GM13977 (cell line): ENCODE data around the gene GIPC1.

ENCODE experiments used
- DNase-seq: peaks from one replicate; pipeline ENCODE4 v3.0.0; 2012; ENCODE audit warnings: low spot score
- in situ Hi-C: fragments of 300-500 bp; cut with MboI; formaldehyde crosslinking; loops from one replicate; pipeline ENCODE4 v1.12.0; 2022; ENCODE audit warnings: low sequenced_read_pairs, low pct_unique_long_range_greater_than_20kb, mixed read lengths, inconsistent platforms; ENCODE audit not compliant: unreplicated experiment
- TF ChIP-seq, protein P1 (sequence below): IDR thresholded peaks from 2 replicates; pipeline ENCODE4 v1.5.1; 2012; ENCODE audit warnings: mild to moderate bottlenecking, control low read depth; ENCODE audit not compliant: insufficient read depth; ENCODE audit errors: extremely low read depth, missing control alignments

The GIPC1 gene

DNA sequence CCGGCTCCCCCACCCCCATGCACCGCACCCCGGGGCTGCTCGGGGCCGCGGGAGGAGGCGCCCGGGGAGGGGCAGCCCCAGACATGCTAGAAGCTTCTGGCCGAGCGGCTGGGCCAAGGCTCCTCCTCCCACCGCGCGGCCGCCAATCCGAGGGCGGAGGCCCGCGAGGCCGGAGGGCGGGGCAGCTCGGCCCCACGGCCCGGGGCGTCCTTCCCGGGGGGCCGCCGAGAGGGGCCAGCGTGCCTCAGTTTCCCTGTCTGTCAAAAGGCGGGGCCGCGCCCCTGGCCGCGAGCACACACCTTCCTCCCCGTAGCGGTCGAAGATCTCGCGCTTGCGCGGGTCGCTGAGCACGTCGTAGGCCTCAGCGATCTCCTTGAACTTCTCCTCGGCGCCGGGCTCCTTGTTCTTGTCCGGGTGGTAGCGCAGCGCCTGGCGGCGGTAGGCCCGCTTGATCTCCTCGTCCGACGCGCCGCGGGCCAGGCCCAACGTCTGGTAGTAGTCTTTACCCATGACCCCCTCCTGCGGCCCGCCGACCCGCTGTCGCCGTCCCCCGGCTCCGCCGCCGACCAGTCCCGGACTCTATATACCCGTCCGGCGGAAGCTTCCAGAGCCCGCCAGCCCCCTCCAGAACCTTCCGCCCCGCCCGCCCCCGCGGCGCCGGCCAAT lies 22.0 kb upstream of the GIPC1 start, which contains the start of gene DNAJB1:
Gene DNAJB1 (minus strand): TSS at position 558 of the 666 bp plus-strand sequence. CDS start 48 bp downstream, at position 510.
- DNase-seq: peak; percentile 97
- TF ChIP-seq, protein P1, sequence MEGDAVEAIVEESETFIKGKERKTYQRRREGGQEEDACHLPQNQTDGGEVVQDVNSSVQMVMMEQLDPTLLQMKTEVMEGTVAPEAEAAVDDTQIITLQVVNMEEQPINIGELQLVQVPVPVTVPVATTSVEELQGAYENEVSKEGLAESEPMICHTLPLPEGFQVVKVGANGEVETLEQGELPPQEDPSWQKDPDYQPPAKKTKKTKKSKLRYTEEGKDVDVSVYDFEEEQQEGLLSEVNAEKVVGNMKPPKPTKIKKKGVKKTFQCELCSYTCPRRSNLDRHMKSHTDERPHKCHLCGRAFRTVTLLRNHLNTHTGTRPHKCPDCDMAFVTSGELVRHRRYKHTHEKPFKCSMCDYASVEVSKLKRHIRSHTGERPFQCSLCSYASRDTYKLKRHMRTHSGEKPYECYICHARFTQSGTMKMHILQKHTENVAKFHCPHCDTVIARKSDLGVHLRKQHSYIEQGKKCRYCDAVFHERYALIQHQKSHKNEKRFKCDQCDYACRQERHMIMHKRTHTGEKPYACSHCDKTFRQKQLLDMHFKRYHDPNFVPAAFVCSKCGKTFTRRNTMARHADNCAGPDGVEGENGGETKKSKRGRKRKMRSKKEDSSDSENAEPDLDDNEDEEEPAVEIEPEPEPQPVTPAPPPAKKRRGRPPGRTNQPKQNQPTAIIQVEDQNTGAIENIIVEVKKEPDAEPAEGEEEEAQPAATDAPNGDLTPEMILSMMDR: no peak

DNA sequence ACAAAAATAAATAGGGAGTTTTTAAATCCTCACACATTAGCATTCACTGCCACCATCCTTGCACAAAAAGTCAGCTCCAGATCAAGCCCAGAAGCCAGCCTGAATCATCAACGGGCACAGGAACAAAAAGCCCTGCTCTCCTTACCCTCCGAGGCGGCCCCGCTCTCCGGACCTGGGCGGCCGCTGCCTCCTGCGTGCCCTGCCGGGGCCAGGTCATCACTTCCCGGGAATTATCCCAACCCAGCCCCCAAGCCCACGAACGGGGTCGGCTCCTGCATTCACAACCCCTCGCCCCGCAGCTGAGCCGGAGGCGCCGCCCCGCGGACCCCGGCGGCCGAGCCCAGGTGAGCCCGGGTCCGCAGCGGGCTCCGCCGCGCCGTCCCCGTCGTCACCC lies 21.5 kb upstream of the GIPC1 start:
- DNase-seq: no peak
- TF ChIP-seq, protein P1: no peak
- in situ Hi-C loops: no loop called here

More for the DNA sequence above, 22.0 kb upstream of the GIPC1 start, which contains the start of gene DNAJB1:
- in situ Hi-C loops: no loop called here

DNA sequence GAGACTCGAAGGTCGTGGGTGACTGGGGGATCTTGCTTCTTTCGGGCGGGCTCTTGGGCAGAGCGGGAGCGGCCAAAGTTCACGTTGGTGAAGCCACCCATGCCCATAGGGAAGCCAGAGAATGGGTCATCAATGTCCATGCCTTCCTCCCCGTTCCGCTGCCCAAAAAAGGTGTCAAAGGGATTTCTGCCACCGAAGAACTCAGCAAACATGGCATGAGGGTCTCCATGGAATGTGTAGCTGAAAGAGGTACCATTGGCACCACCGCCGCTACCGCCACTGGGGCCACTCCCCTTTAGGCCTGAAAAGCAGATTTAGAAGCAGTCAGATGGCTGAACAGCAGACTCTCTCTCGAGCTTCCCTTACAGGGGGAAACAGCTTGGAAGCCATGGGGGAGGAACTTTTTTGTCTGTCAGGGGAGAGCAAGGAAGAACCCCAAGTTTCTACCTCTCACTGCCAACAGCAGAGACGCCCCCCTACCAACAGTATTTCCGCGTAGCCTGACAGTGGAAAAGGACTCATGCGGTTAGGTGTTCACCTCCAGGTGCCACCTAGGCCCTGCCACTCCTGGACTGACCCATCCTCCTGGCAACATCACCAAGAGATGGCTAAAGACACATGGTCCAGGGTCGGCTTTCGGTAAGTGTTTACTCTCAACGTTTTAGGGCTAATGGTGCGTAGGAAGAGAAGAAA lies 21.0 kb upstream of the GIPC1 start:
- TF ChIP-seq, protein P1: no peak
- peak; percentile 20 for DNase-seq
- in situ Hi-C loops: no loop called here

DNA sequence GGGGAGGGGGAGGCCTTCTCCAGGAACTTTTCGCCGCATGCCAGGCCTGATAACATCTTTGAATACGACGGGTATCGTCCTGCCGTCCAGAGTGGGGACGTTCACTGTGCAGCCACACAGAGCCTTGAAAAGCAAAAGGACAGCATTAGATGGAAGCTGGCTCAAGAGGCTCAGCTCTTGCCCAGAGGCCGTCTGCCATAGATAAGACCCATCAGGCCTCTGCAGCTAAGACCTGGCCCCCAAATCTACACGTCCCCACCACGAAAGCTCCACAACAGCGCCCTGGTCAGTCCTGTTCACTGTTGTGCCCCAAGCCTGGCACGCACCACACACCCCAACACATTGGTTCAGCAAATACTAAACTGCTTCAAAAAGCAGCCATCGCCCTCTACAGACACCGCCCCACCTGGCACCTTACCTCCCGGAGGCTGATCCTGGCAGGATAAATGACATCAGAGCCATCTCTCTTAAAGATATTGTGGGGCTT lies 20.2 kb upstream of the GIPC1 start:
- TF ChIP-seq, protein P1: no peak
- DNase-seq: peak; percentile 4
- in situ Hi-C loops: no loop called here

DNA sequence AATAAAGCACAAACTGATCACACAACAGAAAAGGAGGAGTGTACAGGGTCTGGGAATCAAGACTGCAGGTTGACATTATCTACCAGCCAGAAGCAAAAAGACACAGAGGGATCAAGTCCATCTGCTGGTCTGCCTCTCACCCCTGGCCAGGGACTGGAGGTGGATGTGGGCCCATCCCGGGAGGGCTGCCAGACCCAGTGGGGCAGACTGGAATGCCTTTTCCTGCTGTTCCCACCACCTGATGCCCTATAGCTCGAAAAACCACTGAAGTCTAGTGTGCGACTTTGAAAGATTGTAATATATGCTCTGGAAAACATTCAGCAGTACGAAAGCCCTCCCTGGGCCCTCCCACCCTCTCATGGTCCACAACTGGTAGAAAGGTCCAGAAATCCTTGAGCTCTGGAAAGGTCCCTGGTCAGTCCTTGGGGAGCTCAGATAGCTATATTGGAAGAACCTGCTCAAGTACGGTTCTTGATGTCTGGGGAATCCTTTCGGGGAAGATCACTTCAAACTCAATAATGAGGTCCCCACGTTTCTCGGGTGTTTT lies 19.6 kb upstream of the GIPC1 start:
- TF ChIP-seq, protein P1: no peak
- in situ Hi-C loops: no loop called here
- peak; percentile 1 for DNase-seq

DNA sequence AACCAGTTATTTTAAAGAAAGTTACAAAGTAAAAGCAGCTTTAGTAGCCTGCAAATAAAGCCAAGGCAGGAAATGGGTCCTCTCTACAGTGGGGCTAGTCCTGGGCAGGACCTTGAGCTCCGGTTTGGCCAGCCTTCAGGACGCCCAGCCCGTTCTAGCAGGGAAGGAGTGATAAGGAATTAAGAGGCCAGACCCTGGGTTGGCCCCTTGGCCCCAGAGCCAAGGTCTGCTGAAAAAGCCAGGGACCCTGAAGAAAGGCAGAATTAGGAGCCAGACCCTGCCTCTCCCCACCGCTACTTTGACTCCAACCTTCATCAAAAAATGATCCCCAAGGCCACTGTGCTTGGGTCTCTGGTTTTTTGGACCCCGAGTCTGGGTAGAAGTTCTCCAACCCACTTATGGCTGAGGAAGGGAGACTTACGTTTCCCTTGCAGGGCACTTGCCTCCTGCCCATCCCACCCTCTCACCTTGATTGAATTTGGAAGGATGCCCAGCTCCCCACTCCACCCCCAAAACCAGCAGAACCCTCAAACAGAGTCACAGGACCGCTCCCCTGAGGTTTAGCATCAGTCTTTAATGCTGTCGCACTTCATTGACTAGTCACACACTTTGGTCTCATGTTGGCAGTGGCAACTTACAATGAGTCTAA lies 18.4 kb upstream of the GIPC1 start:
- in situ Hi-C loops: no loop called here
- TF ChIP-seq, protein P1: no peak
- DNase-seq: no peak
